A673 (cell line): ENCODE data around the gene NMRAL1.

Experiments used
- EZH2 ChIP-seq: fragments of 200-600 bp; sonication (generic); IDR thresholded peaks from 2 replicates; pipeline ENCODE4 v1.6.1; 2017; ENCODE audit warnings: borderline replicate concordance, low read depth, mild to moderate bottlenecking, mixed read lengths, antibody characterized with exemption, low read length; ENCODE audit not compliant: poor library complexity, severe bottlenecking
- TF ChIP-seq, protein P1 (sequence below): fragments of 300-800, 200-600 bp; sonication (generic); conservative IDR thresholded peaks from 2 replicates; pipeline ENCODE4 v1.5.1; 2017; ENCODE audit warnings: low read depth, mild to moderate bottlenecking, antibody characterized with exemption, low read length, moderate library complexity, mixed read lengths

DNA sequence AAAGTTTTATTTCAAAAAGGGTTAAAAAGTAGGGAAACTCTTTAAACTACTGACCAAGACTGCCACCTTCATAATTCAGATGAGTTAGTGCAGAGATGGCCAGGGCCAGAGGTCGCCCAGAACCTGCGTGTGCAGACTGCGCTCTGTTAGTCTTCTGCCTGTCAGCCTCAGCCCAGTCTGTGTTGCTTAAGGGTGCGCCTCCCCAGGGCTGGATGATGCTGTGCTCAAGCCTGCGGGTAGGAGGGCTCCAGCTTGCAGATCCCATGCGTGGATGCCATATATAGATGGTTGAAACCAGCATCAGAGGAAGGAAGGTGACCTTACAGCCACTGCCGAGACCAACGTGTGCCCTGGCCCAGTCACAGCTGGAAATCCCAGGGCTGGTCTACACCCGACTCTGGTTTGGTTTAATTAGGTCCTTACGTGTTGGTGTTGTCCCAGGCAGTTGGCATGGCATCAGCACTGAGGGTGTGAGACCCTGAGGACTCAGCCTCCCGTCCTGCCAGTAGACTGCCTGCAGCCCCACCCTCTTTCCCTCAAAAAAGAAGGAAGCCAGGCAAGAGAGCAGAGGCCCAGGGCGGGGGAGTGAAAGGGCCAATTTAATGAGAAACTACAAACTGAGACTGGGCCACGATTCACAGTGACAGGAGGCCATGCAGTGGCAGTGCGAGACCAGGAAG lies 36.5 kb upstream of the NMRAL1 start:
- TF ChIP-seq, protein P1, sequence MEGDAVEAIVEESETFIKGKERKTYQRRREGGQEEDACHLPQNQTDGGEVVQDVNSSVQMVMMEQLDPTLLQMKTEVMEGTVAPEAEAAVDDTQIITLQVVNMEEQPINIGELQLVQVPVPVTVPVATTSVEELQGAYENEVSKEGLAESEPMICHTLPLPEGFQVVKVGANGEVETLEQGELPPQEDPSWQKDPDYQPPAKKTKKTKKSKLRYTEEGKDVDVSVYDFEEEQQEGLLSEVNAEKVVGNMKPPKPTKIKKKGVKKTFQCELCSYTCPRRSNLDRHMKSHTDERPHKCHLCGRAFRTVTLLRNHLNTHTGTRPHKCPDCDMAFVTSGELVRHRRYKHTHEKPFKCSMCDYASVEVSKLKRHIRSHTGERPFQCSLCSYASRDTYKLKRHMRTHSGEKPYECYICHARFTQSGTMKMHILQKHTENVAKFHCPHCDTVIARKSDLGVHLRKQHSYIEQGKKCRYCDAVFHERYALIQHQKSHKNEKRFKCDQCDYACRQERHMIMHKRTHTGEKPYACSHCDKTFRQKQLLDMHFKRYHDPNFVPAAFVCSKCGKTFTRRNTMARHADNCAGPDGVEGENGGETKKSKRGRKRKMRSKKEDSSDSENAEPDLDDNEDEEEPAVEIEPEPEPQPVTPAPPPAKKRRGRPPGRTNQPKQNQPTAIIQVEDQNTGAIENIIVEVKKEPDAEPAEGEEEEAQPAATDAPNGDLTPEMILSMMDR: no peak
- no peak for TF ChIP-seq EZH2
